ENCODE results near the gene CNNM4. TPM values are rescaled to one million over a fixed set of nuclear protein-coding genes. Genes with fewer than 3 reads are reported as not detected.
A peak's percentile ranks its signal among the peaks of the same experiment; 100 is the strongest.

The CNNM4 gene
- total RNA-seq, 1 experiment from 2014 or later: 7.6 TPM

DNA sequence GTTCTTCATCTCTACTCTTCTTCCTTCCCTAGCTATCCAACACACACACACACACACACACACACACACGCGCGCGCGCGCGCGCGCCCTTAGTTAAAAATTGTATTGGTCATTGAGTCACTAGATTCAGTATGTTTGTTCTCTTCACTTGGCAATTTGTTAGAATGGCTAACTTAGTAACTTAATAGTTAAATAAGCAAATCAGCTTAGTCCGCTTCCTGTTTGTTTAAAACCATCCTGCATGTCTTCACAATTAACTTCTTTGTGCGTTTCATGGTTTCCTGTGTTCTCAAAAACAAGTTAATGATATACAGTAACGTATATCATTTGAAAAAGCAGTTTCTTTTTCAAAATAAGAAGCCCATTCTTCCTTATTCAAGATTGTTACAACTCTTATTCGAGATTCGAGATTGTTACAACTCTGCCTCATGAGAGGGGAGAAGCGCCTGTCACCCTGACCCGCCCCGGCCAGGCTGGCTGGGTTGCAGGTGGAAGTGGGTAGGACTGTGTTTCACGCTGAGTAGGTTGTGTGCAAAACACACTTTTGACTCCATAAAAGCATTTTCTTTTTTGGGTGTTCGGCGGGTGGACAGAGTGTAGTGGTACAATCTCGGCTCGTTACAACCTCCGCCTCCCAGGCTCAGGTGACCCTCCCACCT, 45.9 kb downstream of the CNNM4 start:
- no peak for DNase-seq (ENCODE audit: low spot score)

DNA sequence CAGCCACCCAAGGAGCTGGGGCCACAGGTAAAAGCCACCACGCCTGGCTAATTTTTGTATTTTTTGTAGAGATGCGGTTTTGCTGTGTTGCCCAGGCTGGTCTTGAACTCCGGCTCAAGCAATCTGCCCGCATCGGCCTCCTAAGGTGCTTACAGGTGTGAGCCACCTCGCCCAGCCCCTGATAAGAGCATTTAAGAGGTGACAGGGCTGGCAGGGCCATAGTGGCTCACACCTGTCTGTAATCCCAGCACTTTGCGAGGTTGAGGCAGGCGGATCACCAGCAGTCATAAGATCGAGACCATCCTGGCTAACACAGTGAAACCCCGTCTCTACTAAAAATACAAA, 46.4 kb downstream of the CNNM4 start:
- no peak for DNase-seq (ENCODE audit: low spot score)
- in situ Hi-C loops (cut with HindIII; ENCODE audit: low sequenced_read_pairs): no loop called here

More for the DNA sequence above, 45.9 kb downstream of the CNNM4 start:
- in situ Hi-C loops (cut with HindIII; ENCODE audit: low sequenced_read_pairs): no loop called here

DNA sequence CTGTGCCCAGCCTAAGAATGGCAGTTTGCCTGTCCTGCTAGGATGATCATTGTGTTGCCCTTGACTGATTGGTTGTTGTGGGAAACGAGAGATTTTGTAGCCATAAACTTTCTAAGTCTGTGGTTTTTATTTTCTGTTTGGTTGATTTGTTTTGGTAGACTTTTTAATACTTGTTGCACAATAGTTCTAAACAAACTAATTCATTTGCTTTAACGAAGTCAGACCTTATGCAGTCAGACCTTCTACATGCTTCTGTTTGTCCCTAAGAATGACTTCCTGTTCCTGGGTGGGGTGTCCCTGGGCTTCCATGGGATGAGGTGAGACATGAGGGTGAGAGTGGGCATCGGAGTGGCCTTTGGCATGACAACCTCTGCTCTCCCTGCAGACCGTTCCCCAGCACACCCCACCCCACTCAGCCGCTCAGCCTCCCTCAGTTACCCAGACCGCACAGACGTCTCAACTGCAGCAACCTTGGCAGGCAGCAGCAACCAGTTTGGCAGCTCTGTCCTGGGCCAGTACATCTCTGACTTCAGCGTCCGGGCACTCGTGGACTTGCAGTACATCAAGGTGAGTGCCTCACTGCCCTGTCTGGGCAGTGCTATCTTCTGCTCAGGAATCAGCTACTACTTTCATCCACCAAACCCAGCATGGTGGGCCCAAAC, 47.6 kb downstream of the CNNM4 start:
- peak; percentile 54 for DNase-seq (ENCODE audit: low spot score)
- in situ Hi-C loops (cut with HindIII; ENCODE audit: low sequenced_read_pairs): no loop called here

DNA sequence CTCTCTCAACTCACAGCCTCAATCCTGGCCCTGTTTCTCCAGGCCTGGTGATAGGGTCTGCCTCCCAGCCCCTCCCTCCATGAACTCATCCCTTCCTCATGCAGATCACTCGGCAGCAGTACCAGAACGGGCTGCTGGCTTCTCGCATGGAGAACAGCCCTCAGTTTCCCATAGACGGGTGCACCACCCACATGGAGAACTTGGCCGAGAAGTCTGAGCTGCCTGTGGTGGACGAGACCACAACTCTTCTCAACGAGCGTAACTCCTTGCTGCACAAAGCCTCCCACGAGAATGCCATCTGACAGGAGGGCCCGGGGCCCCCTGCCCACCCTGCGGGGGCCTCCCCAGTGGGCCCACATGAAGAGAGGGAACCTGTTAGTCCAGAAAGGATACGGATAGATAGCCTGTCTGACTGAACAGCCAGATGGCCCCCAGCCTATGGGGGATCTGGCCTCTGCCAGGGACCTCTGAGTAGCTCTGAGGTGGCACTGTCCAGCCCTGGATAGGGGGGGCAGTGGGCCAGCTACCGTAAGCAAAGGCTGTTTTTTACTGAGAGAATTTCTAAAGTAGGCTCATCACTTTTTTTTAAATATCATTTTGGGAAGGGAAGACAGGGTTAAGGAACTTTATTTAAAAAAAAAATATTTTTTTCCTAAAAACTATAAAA, 48.6 kb downstream of the CNNM4 start:
- in situ Hi-C loops (cut with HindIII; ENCODE audit: low sequenced_read_pairs): no loop called here

DNA sequence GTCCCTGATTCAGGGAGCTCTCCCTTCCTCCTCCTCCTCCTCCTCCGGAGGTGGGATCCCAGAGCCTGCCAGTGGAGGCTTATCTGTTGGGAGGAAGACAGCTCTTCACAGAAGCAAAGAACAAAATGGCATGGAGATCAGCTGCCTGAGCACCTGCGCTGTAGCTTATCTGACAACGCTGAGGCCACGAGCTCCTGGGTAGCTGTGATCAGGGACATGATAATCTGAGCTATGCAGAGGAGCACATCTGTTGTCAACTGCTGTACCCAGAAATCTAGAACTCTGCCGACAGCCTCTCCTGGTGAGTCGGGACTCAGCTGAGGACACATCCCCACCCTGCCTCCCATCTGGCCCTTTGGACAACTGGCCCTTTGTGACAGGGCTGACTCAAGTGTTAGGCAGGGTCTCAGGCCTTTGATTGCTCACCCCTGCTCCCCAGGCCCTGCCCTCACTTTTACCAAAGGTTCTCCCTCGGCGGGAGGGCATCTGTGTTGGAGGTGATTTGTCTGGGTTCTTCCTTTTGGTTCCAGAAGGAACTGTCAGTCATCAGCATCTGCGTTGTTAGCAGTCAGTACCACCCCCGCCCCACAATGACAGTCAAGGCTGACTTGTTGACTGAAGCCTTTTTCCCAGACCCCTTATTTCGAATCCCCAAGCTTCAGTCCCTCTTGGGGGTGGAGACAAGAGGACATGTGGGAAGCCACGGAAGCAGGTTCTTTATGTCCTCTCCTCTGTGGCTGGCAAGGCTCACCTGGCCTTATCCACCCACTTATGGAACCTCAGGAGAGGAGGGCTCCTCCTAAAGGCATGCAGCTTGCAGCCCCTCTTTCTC, 49.5 kb downstream of the CNNM4 start:
- no peak for DNase-seq (ENCODE audit: low spot score)
- in situ Hi-C loops (cut with HindIII; ENCODE audit: low sequenced_read_pairs): no loop called here

More for the DNA sequence above, 48.6 kb downstream of the CNNM4 start:
- DNase-seq (ENCODE audit: low spot score): no peak

DNA sequence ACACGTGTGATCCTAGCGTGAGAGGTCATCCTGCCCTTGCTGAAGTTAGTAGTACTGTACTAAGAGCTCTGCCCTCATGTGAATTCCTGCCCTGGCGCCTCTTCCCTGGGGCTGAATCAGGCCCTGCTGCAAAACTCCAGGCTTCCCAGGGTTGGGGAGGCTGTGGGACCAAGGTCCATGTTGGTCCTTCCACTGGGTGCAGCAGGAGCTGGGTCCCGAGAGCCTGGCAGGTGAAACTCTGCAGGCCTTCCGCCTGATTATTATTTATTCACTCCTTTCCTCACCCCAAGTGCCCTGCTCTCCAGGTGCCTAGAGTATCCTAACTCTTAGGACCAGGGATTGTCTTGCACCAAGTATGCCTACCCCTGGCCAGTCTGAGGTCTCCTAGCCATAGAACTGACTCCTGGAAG, 50.1 kb downstream of the CNNM4 start:
- DNase-seq (ENCODE audit: low spot score): no peak
- in situ Hi-C loops (cut with HindIII; ENCODE audit: low sequenced_read_pairs): no loop called here

DNA sequence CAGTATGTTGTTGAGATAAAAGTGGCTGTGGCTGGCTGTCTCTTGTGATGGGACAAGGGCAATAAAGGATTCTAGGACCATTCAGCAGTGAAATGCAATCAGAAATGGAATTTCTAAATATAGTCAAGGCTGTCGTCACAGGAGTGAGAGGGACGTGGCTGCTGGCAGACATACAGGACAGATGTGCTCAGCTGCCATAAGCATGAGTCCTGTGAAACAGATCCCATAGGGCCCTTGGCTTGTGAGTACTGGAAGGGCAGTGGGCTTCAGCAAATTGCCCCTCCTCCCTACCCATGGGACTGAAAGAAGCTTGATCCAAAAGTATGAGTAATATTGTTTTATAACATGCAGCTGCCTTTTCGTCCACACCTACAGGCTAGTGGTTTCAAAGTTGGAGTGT, 51.2 kb downstream of the CNNM4 start:
- no peak for DNase-seq (ENCODE audit: low spot score)
- in situ Hi-C loops (cut with HindIII; ENCODE audit: low sequenced_read_pairs): no loop called here

DNA sequence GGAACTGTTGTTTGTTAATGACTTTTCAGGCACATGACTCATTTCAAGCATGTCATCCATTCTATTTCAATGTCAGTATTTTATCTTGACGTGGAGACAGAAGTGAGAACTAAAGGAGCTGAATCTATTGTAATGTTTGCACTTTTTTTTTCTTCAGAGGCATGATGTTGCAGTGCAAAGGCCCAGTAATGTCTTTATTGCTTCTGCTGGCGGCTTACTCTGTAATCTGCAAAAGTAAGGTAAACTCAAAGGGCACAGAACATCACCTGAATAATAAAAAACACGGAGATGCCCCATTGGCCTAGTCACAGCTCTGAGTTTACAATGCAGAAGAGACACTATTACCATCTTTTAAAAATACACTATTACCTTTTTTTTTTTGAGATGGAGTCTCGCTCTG, 53.0 kb downstream of the CNNM4 start:
- no peak for DNase-seq (ENCODE audit: low spot score)
- in situ Hi-C loops (cut with HindIII; ENCODE audit: low sequenced_read_pairs): no loop called here

DNA sequence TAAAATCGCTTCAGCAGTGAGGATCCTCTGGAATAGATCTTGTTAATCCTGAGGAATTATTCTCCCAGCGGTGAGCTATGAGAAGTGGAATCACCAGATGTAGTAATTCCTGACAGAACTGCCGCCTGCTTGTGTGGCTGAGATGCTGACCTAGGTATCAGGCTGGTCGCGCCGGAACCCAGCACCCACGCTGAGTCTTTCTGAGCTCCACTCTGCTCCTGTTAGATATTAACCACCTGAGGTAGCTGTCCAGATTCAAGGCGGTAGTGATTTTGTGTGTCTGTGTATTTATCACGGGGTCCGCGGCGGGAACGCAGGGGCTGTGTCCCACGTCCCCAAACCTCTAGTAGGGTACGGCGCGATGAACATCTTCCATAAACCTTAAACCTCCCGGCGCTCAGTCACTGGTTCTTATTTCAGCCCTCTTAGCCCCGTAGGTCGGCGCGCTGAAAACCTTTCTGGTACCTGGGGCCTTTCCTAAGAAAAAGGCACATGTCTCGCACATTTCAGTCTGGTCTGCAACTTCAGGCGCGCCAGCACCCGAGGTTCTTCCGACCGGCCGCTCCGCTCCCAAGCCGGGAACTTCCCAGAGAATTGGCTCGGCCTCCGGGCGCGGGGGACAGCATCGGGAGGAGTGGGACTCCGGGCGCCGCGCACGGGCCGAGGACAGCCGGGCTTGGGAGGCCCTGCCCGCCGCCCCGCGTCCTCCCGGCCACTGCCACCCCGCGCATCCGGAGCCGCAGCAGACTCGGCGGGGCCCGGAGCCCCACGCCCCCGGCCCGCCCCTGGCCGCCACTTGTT, 54.8 kb downstream of the CNNM4 start:
- peak; percentile 68 for DNase-seq (ENCODE audit: low spot score)

DNA sequence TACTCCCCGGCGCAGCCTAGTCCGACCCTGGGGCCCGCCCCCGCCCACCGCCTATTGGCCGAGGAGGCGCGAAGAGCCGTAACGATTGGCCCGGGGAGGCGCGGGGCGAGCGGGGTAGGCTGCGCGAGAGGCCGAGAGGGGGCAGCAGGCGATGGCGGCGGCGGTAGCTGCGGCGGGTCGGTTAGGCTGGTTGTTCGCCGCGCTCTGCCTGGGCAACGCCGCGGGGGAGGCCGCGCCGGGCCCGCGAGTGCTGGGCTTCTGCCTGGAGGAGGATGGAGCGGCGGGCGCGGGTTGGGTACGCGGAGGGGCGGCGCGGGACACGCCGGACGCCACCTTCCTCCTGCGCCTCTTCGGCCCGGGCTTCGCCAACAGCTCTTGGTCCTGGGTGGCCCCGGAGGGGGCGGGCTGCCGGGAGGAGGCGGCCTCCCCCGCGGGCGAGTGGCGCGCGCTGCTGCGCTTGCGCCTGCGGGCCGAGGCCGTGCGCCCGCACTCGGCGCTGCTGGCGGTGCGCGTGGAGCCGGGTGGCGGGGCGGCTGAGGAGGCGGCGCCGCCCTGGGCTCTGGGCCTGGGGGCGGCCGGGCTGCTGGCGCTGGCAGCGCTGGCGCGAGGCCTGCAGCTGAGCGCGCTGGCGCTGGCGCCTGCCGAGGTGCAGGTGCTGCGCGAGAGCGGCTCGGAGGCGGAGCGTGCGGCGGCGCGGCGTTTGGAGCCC, 55.6 kb downstream of the CNNM4 start, which contains the start of gene CNNM3:
Gene CNNM3, plus strand, starts transcription at position 142 of the 709 bp plus-strand sequence. Its CDS starts 10 bp downstream, at position 152.
- DNase-seq (ENCODE audit: low spot score): peak; percentile 93
- in situ Hi-C loops (cut with HindIII; ENCODE audit: low sequenced_read_pairs): no loop called here

More for the DNA sequence above, 54.8 kb downstream of the CNNM4 start:
- in situ Hi-C loops (cut with HindIII; ENCODE audit: low sequenced_read_pairs): no loop called here

DNA sequence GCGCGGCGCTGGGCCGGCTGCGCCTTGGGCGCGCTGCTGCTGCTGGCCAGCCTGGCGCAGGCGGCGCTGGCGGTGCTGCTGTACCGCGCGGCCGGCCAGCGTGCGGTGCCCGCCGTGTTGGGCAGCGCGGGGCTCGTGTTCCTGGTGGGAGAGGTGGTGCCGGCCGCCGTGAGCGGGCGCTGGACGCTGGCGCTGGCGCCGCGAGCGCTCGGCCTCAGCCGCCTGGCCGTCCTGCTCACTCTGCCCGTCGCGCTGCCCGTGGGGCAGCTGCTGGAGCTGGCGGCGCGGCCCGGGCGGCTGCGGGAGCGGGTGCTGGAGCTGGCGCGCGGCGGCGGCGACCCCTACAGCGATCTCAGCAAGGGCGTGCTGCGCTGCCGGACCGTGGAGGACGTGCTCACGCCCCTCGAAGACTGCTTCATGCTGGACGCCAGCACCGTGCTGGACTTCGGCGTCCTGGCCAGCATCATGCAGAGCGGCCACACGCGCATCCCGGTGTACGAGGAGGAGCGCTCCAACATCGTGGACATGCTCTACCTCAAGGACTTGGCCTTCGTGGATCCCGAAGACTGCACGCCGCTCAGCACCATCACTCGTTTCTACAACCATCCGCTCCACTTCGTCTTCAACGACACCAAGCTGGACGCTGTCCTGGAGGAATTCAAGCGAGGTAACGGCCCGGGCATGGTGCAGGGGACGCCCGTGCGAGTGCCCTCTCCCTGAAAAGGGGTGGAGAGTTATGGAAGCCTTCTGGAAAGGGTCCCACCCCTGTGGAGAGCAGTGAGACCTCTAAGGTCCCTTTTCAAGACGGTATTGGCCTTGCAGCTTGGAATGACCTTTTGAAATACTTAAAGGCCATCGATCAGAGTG, 56.4 kb downstream of the CNNM4 start:
- in situ Hi-C loops (cut with HindIII; ENCODE audit: low sequenced_read_pairs): no loop called here
- DNase-seq (ENCODE audit: low spot score): peak; percentile 38

DNA sequence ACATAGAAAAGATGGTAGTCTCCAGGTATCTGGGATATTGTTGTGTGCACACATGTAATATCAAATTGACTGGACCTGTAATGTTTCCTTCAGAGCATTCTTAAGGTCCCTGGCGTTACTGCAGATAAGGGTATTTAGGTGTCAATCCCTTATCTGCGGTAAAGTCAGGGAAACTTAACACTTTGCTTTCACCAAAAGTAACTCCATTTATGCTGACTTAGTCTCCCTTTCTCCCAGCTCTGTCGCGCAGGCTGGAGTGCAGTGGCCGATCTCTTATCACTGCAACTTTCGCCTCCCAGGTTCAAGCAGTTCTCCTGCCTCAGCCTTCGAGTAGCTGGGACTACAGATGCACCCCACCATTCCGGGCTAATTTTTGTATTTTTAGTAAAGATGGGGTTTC, 57.2 kb downstream of the CNNM4 start:
- no peak for DNase-seq (ENCODE audit: low spot score)
- in situ Hi-C loops (cut with HindIII; ENCODE audit: low sequenced_read_pairs): no loop called here

DNA sequence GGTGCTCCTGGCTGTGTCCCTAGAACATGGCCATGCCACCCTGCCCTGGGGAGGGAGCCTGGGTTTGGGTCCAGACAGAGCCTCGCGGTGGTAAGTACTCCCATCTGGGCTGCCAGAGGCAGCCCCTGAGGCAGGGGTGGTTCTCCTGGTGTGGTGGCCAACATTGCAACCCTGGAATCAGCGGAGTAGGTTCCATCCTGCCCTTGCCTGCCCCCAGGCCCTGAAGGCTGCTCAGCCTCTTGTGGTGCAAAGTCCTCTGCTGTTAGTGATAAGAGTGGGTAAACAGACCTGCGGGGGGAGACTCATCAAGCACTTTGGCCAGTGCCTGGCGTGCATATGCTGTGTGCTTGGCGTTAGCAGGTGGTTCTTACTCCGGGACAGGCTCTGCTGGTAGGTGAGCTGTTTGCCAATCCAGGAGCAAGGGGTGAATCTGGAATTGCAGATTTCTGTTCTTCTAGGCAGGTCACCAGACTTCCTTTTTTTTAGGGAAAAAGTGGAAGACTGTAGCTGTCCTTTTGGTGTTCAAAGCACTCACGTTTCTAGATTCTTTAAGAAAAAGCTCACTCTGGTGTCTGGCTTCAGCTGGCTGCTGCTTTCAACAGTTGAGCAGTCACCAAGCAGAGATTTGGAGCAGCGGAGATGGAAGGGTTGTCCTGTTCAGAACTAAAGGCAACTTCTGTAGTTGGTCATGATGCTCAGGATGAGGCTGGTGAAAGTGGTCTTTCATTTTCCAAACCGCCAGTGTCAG, 58.6 kb downstream of the CNNM4 start:
- in situ Hi-C loops (cut with HindIII; ENCODE audit: low sequenced_read_pairs): no loop called here
- peak; percentile 91 for DNase-seq (ENCODE audit: low spot score)

DNA sequence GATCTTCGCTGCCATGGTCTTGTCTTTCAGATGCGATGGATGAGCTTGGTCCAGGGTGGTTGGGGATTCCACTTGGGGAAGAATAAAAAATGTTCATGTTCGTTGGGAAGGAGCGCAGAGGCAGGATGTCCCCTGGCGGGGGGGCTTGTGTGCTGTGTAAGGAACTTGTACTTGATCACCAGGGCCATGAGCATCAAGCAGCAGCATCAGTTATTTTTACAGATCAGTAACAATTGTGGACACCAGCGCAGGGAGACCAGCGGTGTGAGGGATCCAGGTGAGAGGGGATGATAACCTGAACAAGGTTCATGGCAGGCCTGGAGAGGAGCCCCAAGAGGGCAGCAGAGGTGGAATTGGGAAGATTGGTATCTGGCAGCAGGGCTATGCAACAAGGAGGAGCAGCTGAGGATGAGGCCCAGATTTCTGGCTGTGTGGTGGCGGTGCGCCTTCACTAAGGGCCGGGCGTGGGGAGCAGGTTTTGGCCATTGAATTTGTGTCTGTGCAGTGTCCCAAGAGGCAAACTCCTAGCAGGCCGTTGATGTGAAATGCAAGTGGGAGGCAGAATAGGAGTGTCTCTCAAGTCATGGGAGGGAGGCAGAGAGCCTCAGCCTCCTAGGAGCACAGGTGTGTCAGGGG, 59.3 kb downstream of the CNNM4 start:
- no peak for DNase-seq (ENCODE audit: low spot score)
- in situ Hi-C loops (cut with HindIII; ENCODE audit: low sequenced_read_pairs): no loop called here

DNA sequence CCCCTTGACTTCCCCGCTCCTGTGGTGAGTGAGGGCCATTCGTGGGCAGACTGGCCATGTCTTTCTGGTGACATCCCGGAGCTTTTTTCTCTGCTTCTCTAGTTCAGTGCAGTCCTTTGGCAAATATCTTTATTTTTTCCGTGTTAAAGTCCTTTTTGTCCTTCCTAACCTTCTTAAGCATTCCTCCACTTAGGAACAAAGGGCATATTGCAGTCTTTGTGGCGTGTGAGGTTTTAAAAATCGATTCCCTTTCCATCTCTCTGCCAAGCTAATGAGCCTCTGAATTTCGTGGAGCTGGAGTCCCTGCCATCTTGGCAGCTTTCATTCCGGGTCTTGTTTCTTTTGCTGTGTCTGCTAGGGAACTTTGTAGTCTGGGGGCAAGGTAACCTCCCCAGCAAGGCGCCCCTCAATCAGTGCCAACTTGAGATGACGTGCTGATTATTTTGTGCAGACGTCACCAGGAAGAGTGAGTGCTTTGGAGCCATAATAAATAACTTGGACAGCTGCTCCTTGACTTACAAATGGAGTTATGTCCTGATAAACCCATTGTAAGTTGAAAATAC, 60.5 kb downstream of the CNNM4 start:
- DNase-seq (ENCODE audit: low spot score): no peak
- in situ Hi-C loops (cut with HindIII; ENCODE audit: low sequenced_read_pairs): no loop called here

DNA sequence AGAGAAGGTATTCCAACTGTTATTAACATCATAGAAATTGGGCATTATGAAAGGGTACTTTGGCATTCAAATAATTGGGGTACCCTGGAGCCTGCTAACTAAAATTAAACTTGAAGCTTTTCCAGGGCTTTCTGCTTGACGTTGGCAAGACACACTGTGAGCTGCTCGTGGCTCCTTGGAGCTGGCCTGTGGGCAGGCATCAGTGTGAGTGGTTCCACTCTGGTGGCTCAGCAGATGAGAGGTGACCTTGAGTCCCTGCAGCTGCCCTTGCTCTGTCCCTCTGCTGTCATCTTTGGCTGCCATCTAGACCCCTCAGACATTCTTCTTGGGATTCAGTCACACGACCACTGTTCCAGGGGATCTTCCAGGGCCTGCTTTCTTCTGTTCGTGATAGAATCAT, 62.1 kb downstream of the CNNM4 start:
- in situ Hi-C loops (cut with HindIII; ENCODE audit: low sequenced_read_pairs): no loop called here

More for the DNA sequence above, 62.1 kb downstream of the CNNM4 start:
- DNase-seq (ENCODE audit: low spot score): no peak
